OCI-LY7 (cell line): ENCODE measurements around the gene F7. TPM values are rescaled to one million over a fixed set of nuclear protein-coding genes. Genes with fewer than 3 reads are reported as not detected.

Experiments
- BruUV-seq: library from RNA; stranded (reverse); fragments of 400-500 nt; replicated peaks from 2 replicates; lab custom pipeline; 2021; lab: Mats Ljungman, UMichigan
- CTCF ChIA-PET: fragments of 300-600 bp; sonication (Branson Sonifier 250); formaldehyde crosslinking; loops from one replicate; lab custom pipeline; 2022; ENCODE audit warnings: antibody characterized with exemption; ENCODE audit not compliant: unreplicated experiment; lab: Charles Lee
- POLR2A ChIA-PET: fragments of 300-600 bp; sonication (Branson Sonifier 250); formaldehyde crosslinking; loops from one replicate; lab custom pipeline; 2022; ENCODE audit warnings: antibody characterized with exemption; lab: Charles Lee
- DNase-seq: peaks from one replicate; pipeline ENCODE4 v3.0.0-alpha.2; 2015; ENCODE audit warnings: low spot score
- H2AFZ ChIP-seq: fragments of 200-600 bp; sonication (generic), shearing (Covaris generic); 2 replicates; pipeline ENCODE4 v1.6.1; 2014; ENCODE audit warnings: mild to moderate bottlenecking, antibody characterized with exemption, low read length, moderate library complexity
- H3K27ac ChIP-seq: fragments of 200-600 bp; sonication (generic); 2 replicates; pipeline ENCODE4 v1.5.1; 2014; ENCODE audit warnings: mixed run types, low read depth, mild to moderate bottlenecking, moderate library complexity, low read length, inconsistent platforms; ENCODE audit not compliant: poor library complexity, severe bottlenecking
- H3K36me3 ChIP-seq: fragments of 200-600 bp; sonication (generic); 2 replicates; pipeline ENCODE4 v1.6.1; 2014; ENCODE audit warnings: mild to moderate bottlenecking, antibody characterized with exemption, low read length, moderate library complexity, mixed read lengths; ENCODE audit not compliant: insufficient read depth
- H3K4me1 ChIP-seq: fragments of 200-600 bp; sonication (generic); 2 replicates; pipeline ENCODE4 v1.5.1; 2014; ENCODE audit warnings: mild to moderate bottlenecking, low read length; ENCODE audit not compliant: insufficient read depth, poor library complexity, severe bottlenecking
- H3K4me2 ChIP-seq: fragments of 200-600 bp; sonication (generic); 2 replicates; pipeline ENCODE4 v1.6.1; 2014; ENCODE audit warnings: mild to moderate bottlenecking, low read length
- H3K4me3 ChIP-seq: fragments of 200-600 bp; sonication (generic); 2 replicates; pipeline ENCODE4 v1.5.1; 2014; ENCODE audit warnings: mild to moderate bottlenecking, low read depth, low read length; ENCODE audit not compliant: poor library complexity, severe bottlenecking
- H3K79me2 ChIP-seq: fragments of 200-600 bp; sonication (generic); 2 replicates; pipeline ENCODE4 v1.6.1; 2016; ENCODE audit warnings: low read depth, mild to moderate bottlenecking, low read length, moderate library complexity, mixed read lengths; ENCODE audit not compliant: insufficient read depth
- H3K9me2 ChIP-seq: fragments of 200-600 bp; sonication (generic); 2 replicates; pipeline ENCODE4 v1.6.1; 2016; ENCODE audit warnings: mild to moderate bottlenecking, low read length, mixed read lengths; ENCODE audit not compliant: insufficient read depth
- H3K9me3 ChIP-seq: fragments of 200-600 bp; sonication (generic); 2 replicates; pipeline ENCODE4 v1.6.1; 2014; ENCODE audit warnings: mild to moderate bottlenecking, mixed run types, low read length, mixed read lengths
- H4K20me1 ChIP-seq: fragments of 200-600 bp; sonication (generic); 2 replicates; pipeline ENCODE4 v1.6.1; 2014; ENCODE audit warnings: mild to moderate bottlenecking, antibody characterized with exemption, low read length, moderate library complexity, mixed read lengths; ENCODE audit not compliant: insufficient read depth
- EZH2phosphoT487 ChIP-seq: fragments of 200-600 bp; sonication (generic); IDR thresholded peaks from 2 replicates; pipeline ENCODE4 v1.6.1; 2018; ENCODE audit warnings: low read depth, borderline replicate concordance, mild to moderate bottlenecking, mixed run types, antibody characterized with exemption, low read length, moderate library complexity, mixed read lengths
- intact Hi-C: fragments of 100-400 bp; cut with micrococcal nuclease; formaldehyde crosslinking; loops from one replicate; pipeline ENCODE4 v1.10.0; 2022; ENCODE audit not compliant: unreplicated experiment
- total RNA-seq, 2 experiments: library from RNA; depleted of rRNA in 1 of 2; stranded (reverse); fragments of >200 nt in 1 of 2; shearing (Covaris generic) in 1 of 2; gene quantifications; 2 replicates each; pipeline ENCODE4 v1.2.3, GENCODE V29; 2014 to 2022
- TF ChIP-seq, protein P1 (sequence below): fragments of 200-600 bp; sonication (generic); conservative IDR thresholded peaks from 2 replicates; pipeline ENCODE4 v1.5.1; 2014; ENCODE audit warnings: mild to moderate bottlenecking, antibody characterized with exemption, low read length, moderate library complexity, mixed read lengths

F7 gene
- total RNA-seq, 2 experiments from 2014 or later = not detected

GRCh38 chr13:113061796-113062425, 43.7 kb upstream of the F7 start:
- BruUV-seq = no TSS peak
- TF ChIP-seq, protein P1, sequence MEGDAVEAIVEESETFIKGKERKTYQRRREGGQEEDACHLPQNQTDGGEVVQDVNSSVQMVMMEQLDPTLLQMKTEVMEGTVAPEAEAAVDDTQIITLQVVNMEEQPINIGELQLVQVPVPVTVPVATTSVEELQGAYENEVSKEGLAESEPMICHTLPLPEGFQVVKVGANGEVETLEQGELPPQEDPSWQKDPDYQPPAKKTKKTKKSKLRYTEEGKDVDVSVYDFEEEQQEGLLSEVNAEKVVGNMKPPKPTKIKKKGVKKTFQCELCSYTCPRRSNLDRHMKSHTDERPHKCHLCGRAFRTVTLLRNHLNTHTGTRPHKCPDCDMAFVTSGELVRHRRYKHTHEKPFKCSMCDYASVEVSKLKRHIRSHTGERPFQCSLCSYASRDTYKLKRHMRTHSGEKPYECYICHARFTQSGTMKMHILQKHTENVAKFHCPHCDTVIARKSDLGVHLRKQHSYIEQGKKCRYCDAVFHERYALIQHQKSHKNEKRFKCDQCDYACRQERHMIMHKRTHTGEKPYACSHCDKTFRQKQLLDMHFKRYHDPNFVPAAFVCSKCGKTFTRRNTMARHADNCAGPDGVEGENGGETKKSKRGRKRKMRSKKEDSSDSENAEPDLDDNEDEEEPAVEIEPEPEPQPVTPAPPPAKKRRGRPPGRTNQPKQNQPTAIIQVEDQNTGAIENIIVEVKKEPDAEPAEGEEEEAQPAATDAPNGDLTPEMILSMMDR = no peak
- Histone ChIP-seq H3K36me3 (no peaks in the 10 kb centered on the region), H3K4me3 (no peak overlapping the region), H4K20me1 (no peaks in the 10 kb centered on the region), H3K4me1 (no peaks in the 10 kb centered on the region), H3K27ac (no peak overlapping the region), H3K9me2 (no peaks in the 10 kb centered on the region), H3K9me3 (no peaks in the 10 kb centered on the region), H3K4me2 (no peak overlapping the region), H2AFZ (no peak overlapping the region), H3K79me2 (no peaks in the 10 kb centered on the region)
- intact Hi-C loops = no loop called here
- POLR2A ChIA-PET = no interaction called here
- CTCF ChIA-PET = no interaction called here
- DNase-seq = no peak

- no TSS peak for BruUV-seq
- Histone ChIP-seq H3K36me3 (no peaks in the 10 kb centered on the region), H3K9me3 (no peaks in the 10 kb centered on the region), H3K79me2 (no peaks in the 10 kb centered on the region), H4K20me1 (no peaks in the 10 kb centered on the region), H2AFZ (no peak overlapping the region), H3K4me3 (no peak overlapping the region), H3K4me2 (no peak overlapping the region), H3K27ac (no peak overlapping the region), H3K4me1 (no peaks in the 10 kb centered on the region), H3K9me2 (no peaks in the 10 kb centered on the region)
- intact Hi-C loops = no loop called here
- POLR2A ChIA-PET = no interaction called here
- CTCF ChIA-PET = no interaction called here
- TF ChIP-seq EZH2phosphoT487 = no peak
- TF ChIP-seq, protein P1 = no peak
- DNase-seq = no peak
Measured at GRCh38 chr13:113062691-113063090, 42.9 kb upstream of the F7 start.

DNA sequence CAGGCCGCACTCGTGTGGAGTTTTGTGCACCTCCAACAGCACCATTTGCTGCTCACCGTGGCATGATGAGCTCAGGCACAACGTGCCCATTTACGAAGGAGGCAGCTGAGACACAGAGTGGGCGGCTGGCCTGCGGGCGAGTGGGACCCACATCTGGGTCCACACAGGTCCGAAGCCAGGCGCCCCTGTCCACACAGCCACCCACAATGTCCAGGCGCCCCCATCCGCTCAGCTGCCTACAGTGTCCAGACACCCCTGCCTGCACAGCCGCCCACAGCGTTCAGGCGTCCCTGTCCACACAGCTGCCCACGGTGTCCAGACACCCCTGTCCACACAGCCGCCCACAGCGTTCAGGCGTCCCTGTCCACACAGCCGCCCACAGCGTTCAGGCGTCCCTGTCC, 42.5 kb upstream of the F7 start:
- Histone ChIP-seq H3K36me3 (no peaks in the 10 kb centered on the region), H3K27ac (no peak overlapping the region), H4K20me1 (no peaks in the 10 kb centered on the region), H3K4me3 (no peak overlapping the region), H3K4me1 (no peaks in the 10 kb centered on the region), H3K9me2 (no peaks in the 10 kb centered on the region), H2AFZ (no peak overlapping the region), H3K9me3 (no peaks in the 10 kb centered on the region), H3K79me2 (no peaks in the 10 kb centered on the region), H3K4me2 (no peak overlapping the region)
- POLR2A ChIA-PET = no interaction called here
- intact Hi-C loops = no loop called here
- CTCF ChIA-PET = no interaction called here
- TF ChIP-seq EZH2phosphoT487 = no peak
- TF ChIP-seq, protein P1 = no peak
- no peak for DNase-seq
- no TSS peak for BruUV-seq
